Left cardiac atrium (tissue), 4 donors: Measurements from ENCODE around the gene CES3. TPM values are rescaled to one million over a fixed set of nuclear protein-coding genes. Genes with fewer than 3 reads are reported as not detected.

Experiments
- ATAC-seq, 2 donors: fragments of 200-7000 bp; cut with Tn5 transposase; one replicate each; pipeline ENCODE4 v1.9.1; 2020; ENCODE audit warnings: mild to moderate bottlenecking in 2 of 2, moderate library complexity in 2 of 2
- DNase-seq: peaks from one replicate; pipeline ENCODE4 v3.0.0-alpha.2; 2020
- intact Hi-C, 2 donors: fragments of 100-400 bp; cut with DNase I; formaldehyde crosslinking; loops; one replicate each; pipeline versions ENCODE4 v1.14.1 to v1.15.1; 2022 to 2023
- total RNA-seq, 2 donors: library from RNA; stranded (reverse); fragmentation: NEBNext Ultra II Directional; extraction: Animal tissue kit (Norgen Biotek cat#: 25700); gene quantifications; one replicate each; pipeline ENCODE4 v1.2.1, GENCODE V29; 2021
- donor health status: DM: no; HTN: yes; CAD: no.
- donor health status: DM: no; HTN: yes; CAD: no; lungs with severe emphysema.
- donor health status: DM: yes; HTN: yes; CAD: no.
- donor health status: Dilated cardiomyopathy.

Gene CES3
- total RNA-seq, 2 donors from 2014 or later, result 0.63 to 1.4 TPM

GRCh38 chr16:67016143-67016542, 55.1 kb downstream of the CES3 start:
- intact Hi-C loops, result no loop called here
- DNase-seq (no peak), ATAC-seq (no peak)

- no peak for ATAC-seq
- intact Hi-C loops, result no loop called here
- DNase-seq, result no peak
Measured at GRCh38 chr16:67016681-67017420, 55.8 kb downstream of the CES3 start.

DNA sequence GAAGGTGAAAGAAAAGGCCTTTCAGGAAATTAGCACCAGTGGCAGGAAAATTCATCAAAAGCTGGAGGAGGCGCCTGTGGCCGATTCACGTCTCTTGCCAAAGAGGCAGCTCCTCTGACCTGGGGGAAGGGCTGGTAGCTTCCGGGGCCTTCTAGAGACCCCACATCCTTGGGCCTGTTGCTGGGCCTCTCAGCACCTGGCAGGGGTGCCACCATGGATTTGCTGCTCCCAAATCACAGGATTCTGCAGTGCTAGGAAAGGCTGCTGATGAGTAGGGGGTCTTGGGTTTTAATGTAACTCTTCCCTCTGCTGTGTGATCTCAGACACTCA, 56.3 kb downstream of the CES3 start:
- intact Hi-C loops, result no loop called here
- ATAC-seq, result no peak
- DNase-seq, result no peak

- intact Hi-C loops, result no loop called here
- peak; percentile 41 for DNase-seq
- ATAC-seq, result peak in 1 of 2 donors; percentile 63
Measured at GRCh38 chr16:67017810-67018488, 56.9 kb downstream of the CES3 start.

GRCh38 chr16:67019171-67019570, 58.1 kb downstream of the CES3 start:
- no peak for DNase-seq
- no peak for ATAC-seq
- intact Hi-C loops, result no loop called here

DNA sequence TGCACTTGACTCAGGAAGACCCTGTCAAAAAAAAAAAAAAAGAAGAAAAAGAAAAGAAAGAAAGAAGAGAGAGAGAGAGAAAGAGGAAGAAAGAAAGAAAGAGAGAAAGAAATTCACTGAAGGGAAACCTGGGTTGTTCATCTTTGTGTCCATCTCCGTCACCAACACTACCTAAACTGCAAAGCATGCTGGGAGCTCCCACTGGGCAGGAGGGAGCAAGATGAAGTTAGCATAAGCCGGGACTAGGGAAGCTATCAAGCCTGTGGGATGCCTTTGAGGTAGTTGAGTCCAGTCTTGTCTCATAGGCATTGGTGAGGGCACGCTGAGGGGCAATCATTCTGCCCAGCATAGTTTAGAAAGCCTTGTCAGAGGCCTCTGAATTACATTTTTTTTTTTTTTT, 60.3 kb downstream of the CES3 start:
- ATAC-seq (no peak), DNase-seq (no peak)
- intact Hi-C loops, result no loop called here

- DNase-seq, result no peak
- ATAC-seq, result no peak
- intact Hi-C loops, result no loop called here
Measured at GRCh38 chr16:67022531-67023214, 61.6 kb downstream of the CES3 start.

GRCh38 chr16:67023689-67024088, 62.6 kb downstream of the CES3 start:
- intact Hi-C loops, result no loop called here
- DNase-seq (no peak), ATAC-seq (no peak)

Other genes starting within 250 kb of the CES3 start
- 10 to 100 TPM; 81.6 to 90.6 TPM for gene DYNC1LI2, start 209.7 kb upstream of the CES3 start, total RNA-seq
- not detected for gene TERB1, start 159.7 kb upstream of the CES3 start, total RNA-seq
- 10 to 100 TPM; 32.6 to 35.4 TPM for gene NAE1, start 130.3 kb upstream of the CES3 start, total RNA-seq
- not detected for gene CA7, start 116.9 kb upstream of the CES3 start, total RNA-seq
- 1 to 10 TPM; 6.8 to 8.1 TPM for gene PDP2, start 80.8 kb upstream of the CES3 start, total RNA-seq
- gene CDH16, start 42.4 kb upstream of the CES3 start, total RNA-seq, result under 1 TPM; 0.39 to 0.47 TPM
- gene RRAD, start 35.7 kb upstream of the CES3 start, total RNA-seq, result 100 to 1,000 TPM in 1 of 2 donors, 10 to 100 TPM in 1; 58.3 to 325 TPM
- 100 to 1,000 TPM in 1 of 2 donors, 10 to 100 TPM in 1; 92.7 to 120 TPM for gene CIAO2B, start 26.9 kb upstream of the CES3 start, total RNA-seq
- 10 to 100 TPM; 27.6 to 48.0 TPM for gene CES2, start 25.8 kb upstream of the CES3 start, total RNA-seq
- gene CES4A, start 27.3 kb downstream of the CES3 start, total RNA-seq, result 1 to 10 TPM; 5.2 to 8.5 TPM
- gene CBFB, start 67.9 kb downstream of the CES3 start, total RNA-seq, result 10 to 100 TPM; 29.2 to 34.6 TPM
- 10 to 100 TPM; 11.0 to 11.8 TPM for gene PHAF1, start 148.7 kb downstream of the CES3 start, total RNA-seq
- gene B3GNT9, start 189.7 kb downstream of the CES3 start, total RNA-seq, result 10 to 100 TPM; 11.3 to 15.1 TPM
- gene TRADD, start 198.6 kb downstream of the CES3 start, total RNA-seq, result 10 to 100 TPM; 10.6 to 11.1 TPM
- 1 to 10 TPM; 8.0 to 8.5 TPM for gene FBXL8, start 198.7 kb downstream of the CES3 start, total RNA-seq
- gene HSF4, start 203.5 kb downstream of the CES3 start, total RNA-seq, result 10 to 100 TPM; 24.3 to 48.1 TPM
- gene NOL3, start 209.3 kb downstream of the CES3 start, total RNA-seq, result 10 to 100 TPM; 58.6 to 80.5 TPM
- gene MATCAP1, start 222.7 kb downstream of the CES3 start, total RNA-seq, result 10 to 100 TPM; 16.8 to 18.1 TPM
- 1 to 10 TPM; 1.9 to 2.0 TPM for gene EXOC3L1, start 228.9 kb downstream of the CES3 start, total RNA-seq
- 10 to 100 TPM; 34.9 to 46.2 TPM for gene E2F4, start 230.9 kb downstream of the CES3 start, total RNA-seq
- gene ELMO3, start 237.9 kb downstream of the CES3 start, total RNA-seq, result 1 to 10 TPM; 1.0 to 1.6 TPM